Natural killer cell (primary cell): ENCODE measurements around the gene APOBEC2. TPM values are rescaled to one million over a fixed set of nuclear protein-coding genes. Genes with fewer than 3 reads are reported as not detected.
A peak's percentile ranks its signal among the peaks of the same experiment; 100 is the strongest.

Experiments
- ATAC-seq, 3 donors: fragments of 150-1000 bp in 2 of 3; fragments of 200-7000 bp in 1 of 3; cut with Tn5 transposase; 1 replicate in 1 of 3; 2 replicates in 2 of 3; pipeline ENCODE4 v1.10.0; 2021; ENCODE audit warnings: mild to moderate bottlenecking in 2 of 3, moderate library complexity in 2 of 3
- DNase-seq, 2 donors: peaks; one replicate each; pipeline versions ENCODE4 v3.0.0 to v3.0.0-alpha.2; 2013 to 2021; ENCODE audit warnings: mixed read lengths in 1 of 2
- H3K27ac ChIP-seq: one replicate; pipeline ENCODE4 v1.5.1; 2013; ENCODE audit warnings: mild to moderate bottlenecking, low read length
- H3K27me3 ChIP-seq: one replicate; pipeline ENCODE4 v1.6.1; 2013; ENCODE audit warnings: low read length; ENCODE audit not compliant: control insufficient read depth, insufficient read depth
- H3K36me3 ChIP-seq: one replicate; pipeline ENCODE4 v1.6.1; 2013; ENCODE audit warnings: low read length; ENCODE audit not compliant: control insufficient read depth, insufficient read depth
- H3K4me1 ChIP-seq: one replicate; pipeline ENCODE4 v1.6.1; 2013; ENCODE audit warnings: low read length; ENCODE audit not compliant: control insufficient read depth, insufficient read depth
- H3K4me3 ChIP-seq: one replicate; pipeline ENCODE4 v1.5.1; 2013; ENCODE audit warnings: low read length
- H3K9me3 ChIP-seq: one replicate; pipeline ENCODE4 v1.6.1; 2013; ENCODE audit warnings: low read length; ENCODE audit not compliant: control insufficient read depth, insufficient read depth
- H3K27ac Mint-ChIP-seq, 2 donors: one replicate each; pipeline ENCODE4 v1.8.0; 2022; ENCODE audit warnings: mild to moderate bottlenecking in 2 of 2, mixed read lengths in 2 of 2, moderate library complexity in 1 of 2
- H3K27me3 Mint-ChIP-seq, 2 donors: one replicate each; pipeline ENCODE4 v1.8.0; 2022; ENCODE audit warnings: low read depth in 2 of 2, mixed read lengths in 2 of 2
- H3K36me3 Mint-ChIP-seq: one replicate; pipeline ENCODE4 v1.8.0; 2022; ENCODE audit warnings: mixed read lengths
- H3K4me1 Mint-ChIP-seq, 2 donors: one replicate each; pipeline ENCODE4 v1.8.0; 2022; ENCODE audit warnings: mixed read lengths in 2 of 2
- H3K4me3 Mint-ChIP-seq: one replicate; pipeline ENCODE4 v1.8.0; 2022; ENCODE audit warnings: mild to moderate bottlenecking, moderate library complexity, mixed read lengths
- H3K9me3 Mint-ChIP-seq, 2 donors: one replicate each; pipeline ENCODE4 v1.8.0; 2022; ENCODE audit warnings: mixed read lengths in 2 of 2
- WGBS: methylation state at CpG from one replicate; pipeline ENCODE4 v1.1.7; 2013; ENCODE audit warnings: missing lambda C conversion rate; ENCODE audit not compliant: insufficient coverage; 5-methylcytosine and 5-hydroxymethylcytosine counted together
- intact Hi-C: fragments of 100-400 bp; cut with micrococcal nuclease; formaldehyde crosslinking; loops from one replicate; pipeline ENCODE4 v1.14.2; 2022
- total RNA-seq, 4 donors: library from RNA; stranded (reverse); fragments of 120-200 nt in 1 of 4; gene quantifications; one replicate each; pipeline versions ENCODE4 v1.2.3 to v1.2.4, GENCODE V29; 2013 to 2022
- TF ChIP-seq, protein P1 (sequence below): fragments of 200-600 bp; IDR thresholded peaks from one replicate; pipeline ENCODE4 v1.8.0; 2022; ENCODE audit warnings: antibody characterized with exemption

APOBEC2 gene
- total RNA-seq, 3 donors from 2014 or later (not counting 1 experiment from before 2014, with no cell fraction given), result not detected

DNA sequence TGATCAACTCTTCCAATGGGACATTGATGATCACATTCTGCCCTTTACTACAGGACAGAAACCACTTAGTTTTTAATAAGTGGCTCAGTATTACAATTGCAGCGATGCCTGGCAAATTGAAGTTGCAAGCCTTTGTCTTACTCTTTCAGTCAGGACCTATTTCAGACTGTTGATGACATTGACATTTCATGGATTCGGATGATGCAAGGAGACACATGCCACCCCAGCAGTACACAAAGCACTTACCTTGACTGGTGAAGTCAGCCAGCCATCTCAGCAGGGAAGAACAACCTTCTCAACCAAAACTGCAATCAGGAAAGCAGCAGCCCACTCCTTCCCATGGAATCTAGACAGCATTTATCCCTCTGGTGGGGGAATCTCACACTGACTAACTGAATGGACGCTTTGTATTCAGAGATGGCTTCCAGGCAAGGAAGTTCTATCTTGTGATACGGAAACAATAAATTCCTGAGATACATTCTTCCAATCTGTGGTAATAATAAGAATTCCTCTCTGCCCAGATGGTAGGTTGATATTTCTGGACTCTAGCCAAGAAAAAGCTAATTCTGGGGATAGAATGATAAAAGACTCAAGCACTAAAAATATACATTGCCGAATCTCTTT is 44.6 kb downstream of the APOBEC2 start:
- Histone ChIP-seq H3K36me3 (peaks cover 74% of the 10 kb centered on the region), H3K4me1 (no peaks in the 10 kb centered on the region), H3K27me3 (no peaks in the 10 kb centered on the region), H3K4me3 (no peak overlapping the region), H3K9me3 (no peaks in the 10 kb centered on the region), H3K27ac (no peak overlapping the region)
- Mint-ChIP-seq H3K9me3 (no peaks in the 10 kb centered on the region), H3K4me1 (peaks cover 5 to 15% of the 10 kb centered on the region in 2 donors), H3K4me3 (no peak overlapping the region), H3K27me3 (no peaks in the 10 kb centered on the region), H3K36me3 (peaks cover 44% of the 10 kb centered on the region), H3K27ac (peak overlapping the region in 1 of 2 donors; percentile 52)
- ATAC-seq (no peak), DNase-seq (no peak)
- intact Hi-C loops, result no loop called here
- TF ChIP-seq, protein P1, sequence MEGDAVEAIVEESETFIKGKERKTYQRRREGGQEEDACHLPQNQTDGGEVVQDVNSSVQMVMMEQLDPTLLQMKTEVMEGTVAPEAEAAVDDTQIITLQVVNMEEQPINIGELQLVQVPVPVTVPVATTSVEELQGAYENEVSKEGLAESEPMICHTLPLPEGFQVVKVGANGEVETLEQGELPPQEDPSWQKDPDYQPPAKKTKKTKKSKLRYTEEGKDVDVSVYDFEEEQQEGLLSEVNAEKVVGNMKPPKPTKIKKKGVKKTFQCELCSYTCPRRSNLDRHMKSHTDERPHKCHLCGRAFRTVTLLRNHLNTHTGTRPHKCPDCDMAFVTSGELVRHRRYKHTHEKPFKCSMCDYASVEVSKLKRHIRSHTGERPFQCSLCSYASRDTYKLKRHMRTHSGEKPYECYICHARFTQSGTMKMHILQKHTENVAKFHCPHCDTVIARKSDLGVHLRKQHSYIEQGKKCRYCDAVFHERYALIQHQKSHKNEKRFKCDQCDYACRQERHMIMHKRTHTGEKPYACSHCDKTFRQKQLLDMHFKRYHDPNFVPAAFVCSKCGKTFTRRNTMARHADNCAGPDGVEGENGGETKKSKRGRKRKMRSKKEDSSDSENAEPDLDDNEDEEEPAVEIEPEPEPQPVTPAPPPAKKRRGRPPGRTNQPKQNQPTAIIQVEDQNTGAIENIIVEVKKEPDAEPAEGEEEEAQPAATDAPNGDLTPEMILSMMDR, result no peak
- WGBS, result 100% methylated on average over 5 of the region's 5 CpGs

GRCh38 chr6:41098366-41098765 is 45.4 kb downstream of the APOBEC2 start:
- no peak for DNase-seq
- H3K27me3 Mint-ChIP-seq, result no peaks in the 10 kb centered on the region
- WGBS, result 87% methylated on average over 3 of the region's 3 CpGs
- H3K4me1 Mint-ChIP-seq, result peaks cover 5 to 15% of the 10 kb centered on the region in 2 donors
- peak overlapping the region in 1 of 2 donors; percentile 52 for H3K27ac Mint-ChIP-seq
- Histone ChIP-seq H3K4me1 (no peaks in the 10 kb centered on the region), H3K4me3 (no peak overlapping the region), H3K27me3 (no peaks in the 10 kb centered on the region), H3K9me3 (no peaks in the 10 kb centered on the region), H3K27ac (no peak overlapping the region), H3K36me3 (peaks cover 66% of the 10 kb centered on the region)
- H3K4me3 Mint-ChIP-seq, result no peak overlapping the region
- no peaks in the 10 kb centered on the region for H3K9me3 Mint-ChIP-seq
- intact Hi-C loops, result no loop called here
- no peak for ATAC-seq
- TF ChIP-seq, protein P1, result no peak
- peaks cover 44% of the 10 kb centered on the region for H3K36me3 Mint-ChIP-seq

- peaks cover 44% of the 10 kb centered on the region for H3K36me3 ChIP-seq
- ATAC-seq (peak in 1 of 3 donors; percentile 91), DNase-seq (no peak)
- Mint-ChIP-seq H3K4me1 (peaks cover 5 to 15% of the 10 kb centered on the region in 2 donors), H3K27ac (no peak overlapping the region), H3K36me3 (peaks cover 32% of the 10 kb centered on the region), H3K27me3 (no peaks in the 10 kb centered on the region), H3K9me3 (no peaks in the 10 kb centered on the region), H3K4me3 (no peak overlapping the region)
- H3K27me3 ChIP-seq, result no peaks in the 10 kb centered on the region
- H3K4me1 ChIP-seq, result no peaks in the 10 kb centered on the region
- intact Hi-C loops, result no loop called here
- TF ChIP-seq, protein P1, result no peak
- no peak overlapping the region for H3K4me3 ChIP-seq
- WGBS, result 98% methylated on average over 42 of the region's 42 CpGs
- H3K27ac ChIP-seq, result no peak overlapping the region
- no peaks in the 10 kb centered on the region for H3K9me3 ChIP-seq
These were observed 47.9 kb downstream of the APOBEC2 start for GRCh38 chr6:41100871-41101287.

GRCh38 chr6:41103847-41104246 is 50.8 kb downstream of the APOBEC2 start:
- intact Hi-C loops, result no loop called here
- Mint-ChIP-seq H3K27ac (no peak overlapping the region), H3K9me3 (no peaks in the 10 kb centered on the region), H3K36me3 (peaks cover 6% of the 10 kb centered on the region), H3K4me1 (peaks cover 5 to 6% of the 10 kb centered on the region in 2 donors), H3K27me3 (no peaks in the 10 kb centered on the region), H3K4me3 (no peak overlapping the region)
- no peaks in the 10 kb centered on the region for H3K27me3 ChIP-seq
- DNase-seq, result no peak
- WGBS, result 90% methylated on average over 3 of the region's 3 CpGs
- no peaks in the 10 kb centered on the region for H3K4me1 ChIP-seq
- no peak overlapping the region for H3K27ac ChIP-seq
- H3K9me3 ChIP-seq, result no peaks in the 10 kb centered on the region
- no peak for ATAC-seq
- TF ChIP-seq, protein P1, result no peak
- H3K36me3 ChIP-seq, result peaks cover 17% of the 10 kb centered on the region
- no peak overlapping the region for H3K4me3 ChIP-seq
